Small intestine (tissue), 16 donors: Measurements from ENCODE around the gene CRHBP. TPM values are rescaled to one million over a fixed set of nuclear protein-coding genes. Genes with fewer than 3 reads are reported as not detected.
"Not testable (repeated sequence)": the region's sequence is repeated elsewhere in the genome, so short reads cannot be mapped to it uniquely, and the experiment has no call there.

Experiments used
- DNase-seq, 2 donors: peaks; one replicate each; pipeline versions ENCODE4 v3.0.0 to v3.0.0-alpha.2; 2013
- FAIRE-seq: peaks from 2 replicates; lab custom pipeline; 2012; peaks lifted over from hg19 to GRCh38; lab: Jason Lieb, UNC
- H3K27ac ChIP-seq, 3 donors: one replicate each; pipeline ENCODE4 v1.5.1; 2013; ENCODE audit warnings: low read length in 2 of 3, mild to moderate bottlenecking in 2 of 3, control low read depth in 1 of 3, inconsistent platforms in 1 of 3, low read depth in 1 of 3, moderate library complexity in 1 of 3
- H3K27me3 ChIP-seq, 3 donors: one replicate each; pipeline ENCODE4 v1.6.1; 2013; ENCODE audit warnings: low read length in 3 of 3, inconsistent platforms in 1 of 3; ENCODE audit not compliant: control insufficient read depth in 3 of 3, insufficient read depth in 3 of 3
- H3K36me3 ChIP-seq, 3 donors: one replicate each; pipeline ENCODE4 v1.6.1; 2013; ENCODE audit warnings: low read length in 3 of 3, inconsistent platforms in 1 of 3, low read depth in 1 of 3, mild to moderate bottlenecking in 1 of 3, moderate library complexity in 1 of 3; ENCODE audit not compliant: control insufficient read depth in 3 of 3, insufficient read depth in 2 of 3
- H3K4me1 ChIP-seq, 3 donors: one replicate each; pipeline ENCODE4 v1.6.1; 2013; ENCODE audit warnings: low read length in 2 of 3, inconsistent platforms in 1 of 3, low read depth in 1 of 3, mild to moderate bottlenecking in 1 of 3, moderate library complexity in 1 of 3; ENCODE audit not compliant: control insufficient read depth in 3 of 3, insufficient read depth in 2 of 3
- H3K4me3 ChIP-seq, 3 donors: one replicate each; pipeline ENCODE4 v1.5.1; 2013; ENCODE audit warnings: low read length in 3 of 3, control low read depth in 1 of 3, inconsistent platforms in 1 of 3, low read depth in 1 of 3, mild to moderate bottlenecking in 1 of 3, moderate library complexity in 1 of 3
- H3K9me3 ChIP-seq, 2 donors: one replicate each; pipeline ENCODE4 v1.6.1; 2013; ENCODE audit warnings: low read depth in 1 of 2, low read length in 1 of 2; ENCODE audit not compliant: control insufficient read depth in 2 of 2, insufficient read depth in 1 of 2
- WGBS, 3 donors: extraction: QIAGEN DNeasy Blood & Tissue Kit; methylation state at CpG; one replicate each; pipeline ENCODE4 v1.1.7; 2013; 5-methylcytosine and 5-hydroxymethylcytosine counted together
- long read RNA-seq, 10 donors: transcript quantifications; one replicate each; lab custom pipeline, GENCODE V29; 2026
- polyA plus RNA-seq, 4 donors: library from polyadenylated mRNA; stranded (reverse) in 3 of 4; unstranded in 1 of 4; fragments of 200-250 nt in 3 of 4; fragments of 120-200 nt in 1 of 4; gene quantifications; one replicate each; pipeline versions ENCODE4 v1.2.1 to v1.2.3, GENCODE V29; 2013
- donor health status: healthy with polysubstance abuse.
- donor health status: control.
- donor health status: control.
- donor health status: Bipolar disorder and iron deficiency.
- donor health status: healthy.

The CRHBP gene, protein sequence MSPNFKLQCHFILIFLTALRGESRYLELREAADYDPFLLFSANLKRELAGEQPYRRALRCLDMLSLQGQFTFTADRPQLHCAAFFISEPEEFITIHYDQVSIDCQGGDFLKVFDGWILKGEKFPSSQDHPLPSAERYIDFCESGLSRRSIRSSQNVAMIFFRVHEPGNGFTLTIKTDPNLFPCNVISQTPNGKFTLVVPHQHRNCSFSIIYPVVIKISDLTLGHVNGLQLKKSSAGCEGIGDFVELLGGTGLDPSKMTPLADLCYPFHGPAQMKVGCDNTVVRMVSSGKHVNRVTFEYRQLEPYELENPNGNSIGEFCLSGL
- 1 to 10 TPM in 1 of 4 donors, under 1 TPM in 2, not detected in 1; 0.19 to 1.1 (median 0.78) TPM for polyA plus RNA-seq
- long read RNA-seq, donor 1, result 0 reads
- long read RNA-seq, donor 2, result 0 reads
- long read RNA-seq, donor 3, partial matches to known transcripts, result 0 of 2 reads
- long read RNA-seq, donor 3, other reads (novel, unspliced or antisense), result 0 of 2 reads
- long read RNA-seq, donor 4, result 0 reads
- long read RNA-seq, donor 5, partial matches to known transcripts, result 0 of 1 reads
- long read RNA-seq, donor 5, other reads (novel, unspliced or antisense), result 0 of 1 reads
- long read RNA-seq, donor 6, result 0 reads
- long read RNA-seq, donor 7, partial matches to known transcripts, result 0 of 1 reads
- long read RNA-seq, donor 7, other reads (novel, unspliced or antisense), result 0 of 1 reads
- long read RNA-seq, donor 8, result 0 reads
- long read RNA-seq, donor 9, result 0 reads
- long read RNA-seq, donor 10, result 0 reads

GRCh38 chr5:76952795-76953536, at the start of gene CRHBP:
TSS of gene CRHBP (plus strand) at chr5:76953045. CDS start at chr5:76953135, 90 bp downstream.
- Histone ChIP-seq H3K27me3 (peaks cover 6 to 37% (median 19%) of the 10 kb centered on the region in 3 donors), H3K9me3 (no peaks in the 10 kb centered on the region), H3K36me3 (no peaks in the 10 kb centered on the region), H3K4me1 (peaks cover 0 to 7% (median 0%) of the 10 kb centered on the region in 3 donors), H3K4me3 (no peak within 1 kb of the TSS), H3K27ac (no peak within 1 kb of the TSS)
- WGBS, 3 donors, result 30 to 32% (median 32%) methylated on average over 23 of the region's 23 CpGs
- FAIRE-seq (no peak), DNase-seq (no peak)

DNA sequence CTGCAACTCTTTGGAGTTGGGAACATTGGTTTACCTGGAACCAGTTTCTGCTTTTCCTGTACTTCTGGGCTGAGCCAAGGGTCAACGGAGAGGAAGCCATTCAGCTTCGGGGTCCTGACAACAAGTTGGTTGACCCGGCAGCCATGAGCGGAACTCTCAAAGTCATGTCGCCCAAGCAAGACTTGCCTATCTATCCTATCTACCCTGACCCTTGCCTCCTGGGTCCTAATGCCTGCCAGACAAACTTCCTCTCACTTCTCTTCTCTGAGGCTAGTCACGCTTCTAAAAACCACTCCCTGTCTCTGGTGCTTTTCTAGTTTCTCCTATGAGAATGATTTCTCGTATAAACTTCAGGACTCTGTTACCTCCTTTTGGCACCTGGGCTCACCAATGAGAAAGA, 44.7 kb upstream of the CRHBP start:
- Histone ChIP-seq H3K36me3 (no peaks in the 10 kb centered on the region), H3K27me3 (no peaks in the 10 kb centered on the region), H3K4me3 (no peak overlapping the region), H3K27ac (no peak overlapping the region), H3K9me3 (no peaks in the 10 kb centered on the region), H3K4me1 (no peaks in the 10 kb centered on the region)
- DNase-seq (no peak), FAIRE-seq (no peak)
- WGBS, 3 donors, result 85 to 90% (median 87%) methylated on average over 7 of the region's 7 CpGs

DNA sequence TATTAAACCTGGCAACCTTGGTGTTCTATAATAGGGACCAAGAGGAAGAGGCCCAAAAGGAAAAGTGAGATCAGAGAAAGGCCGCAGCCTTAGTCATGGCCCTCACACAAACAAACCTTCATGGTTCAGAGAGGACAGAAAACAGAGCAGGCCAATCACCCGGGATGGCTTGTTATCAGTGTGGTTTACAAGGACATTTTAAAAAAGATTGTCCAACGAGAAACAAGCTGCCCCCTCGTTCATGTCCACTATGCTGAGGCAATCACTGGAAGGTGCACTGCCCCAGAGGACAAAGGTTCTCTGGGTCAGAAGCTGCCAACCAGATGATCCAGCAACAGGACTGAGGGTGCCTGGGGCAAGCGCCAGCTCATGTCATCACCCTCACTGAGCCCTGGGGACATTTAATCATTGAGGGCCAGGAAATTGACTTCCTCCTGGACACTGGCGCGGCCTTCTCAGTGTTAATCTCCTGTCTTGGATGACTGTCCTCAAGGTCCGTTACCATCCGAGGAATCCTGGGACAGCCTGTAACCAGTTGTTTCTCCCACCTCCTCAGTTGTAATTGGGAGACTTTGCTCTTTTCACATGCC, 42.4 kb upstream of the CRHBP start:
- H3K36me3 ChIP-seq, H3K4me3 ChIP-seq, H3K4me1 ChIP-seq, DNase-seq, H3K27ac ChIP-seq, FAIRE-seq, H3K27me3 ChIP-seq: not testable (repeated sequence)
- H3K9me3 ChIP-seq, result peaks cover 0 to 11% of the 10 kb centered on the region in 2 donors
- 79% methylated on average over 9 of the region's 9 CpGs for WGBS, 3 donors

GRCh38 chr5:76914671-76915070, 38.2 kb upstream of the CRHBP start:
- DNase-seq, H3K4me1 ChIP-seq, H3K4me3 ChIP-seq, H3K27me3 ChIP-seq, H3K36me3 ChIP-seq, FAIRE-seq, H3K27ac ChIP-seq: not testable (repeated sequence)
- WGBS, 3 donors, result 88 to 90% (median 88%) methylated on average over 14 of the region's 14 CpGs
- H3K9me3 ChIP-seq, result peaks cover 0 to 11% of the 10 kb centered on the region in 2 donors

DNA sequence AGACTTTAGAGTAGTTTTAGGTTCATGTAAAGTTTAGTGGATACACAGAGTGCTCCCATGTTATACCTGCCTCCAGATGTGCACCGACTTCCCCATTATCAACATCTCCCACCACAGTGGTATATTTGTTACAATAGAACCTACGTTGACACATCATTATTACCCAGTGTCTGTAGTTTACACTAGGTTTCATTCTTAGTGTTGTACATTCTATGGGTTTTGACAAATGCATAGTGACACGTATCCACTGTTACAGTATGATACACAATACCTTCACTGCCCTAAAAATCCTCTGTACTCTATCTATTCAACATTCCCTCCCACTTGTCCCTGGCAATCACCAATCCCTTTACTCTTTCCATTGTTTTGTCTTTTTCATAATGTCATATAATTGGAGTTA, 34.3 kb upstream of the CRHBP start:
- H3K4me3 ChIP-seq, result no peak overlapping the region
- H3K36me3 ChIP-seq, result no peaks in the 10 kb centered on the region
- no peak overlapping the region for H3K27ac ChIP-seq
- peaks cover 0 to 11% of the 10 kb centered on the region in 2 donors for H3K9me3 ChIP-seq
- FAIRE-seq (no peak), DNase-seq (no peak)
- H3K4me1 ChIP-seq, result no peaks in the 10 kb centered on the region
- H3K27me3 ChIP-seq, result peaks cover 0 to 2% (median 0%) of the 10 kb centered on the region in 3 donors
- 72 to 83% (median 79%) methylated on average over 3 of the region's 3 CpGs for WGBS, 3 donors

- DNase-seq (no peak), FAIRE-seq (no peak)
- H3K4me1 ChIP-seq, result no peaks in the 10 kb centered on the region
- H3K27me3 ChIP-seq, result peaks cover 0 to 2% (median 0%) of the 10 kb centered on the region in 3 donors
- H3K36me3 ChIP-seq, result no peaks in the 10 kb centered on the region
- H3K9me3 ChIP-seq, result no peaks in the 10 kb centered on the region
- 69 to 84% (median 78%) methylated on average over 4 of the region's 4 CpGs for WGBS, 3 donors
- no peak overlapping the region for H3K4me3 ChIP-seq
- no peak overlapping the region for H3K27ac ChIP-seq
Observed at GRCh38 chr5:76920491-76920890, 32.4 kb upstream of the CRHBP start.

- Histone ChIP-seq H3K36me3 (no peaks in the 10 kb centered on the region), H3K4me1 (no peaks in the 10 kb centered on the region), H3K27me3 (peaks cover 0 to 10% (median 0%) of the 10 kb centered on the region in 3 donors), H3K27ac (no peak overlapping the region), H3K4me3 (no peak overlapping the region), H3K9me3 (no peaks in the 10 kb centered on the region)
- WGBS, 3 donors, result 52 to 64% (median 60%) methylated on average over 6 of the region's 6 CpGs
- DNase-seq, result no peak
- FAIRE-seq, result no peak
Observed at GRCh38 chr5:76926329-76927105, 26.3 kb upstream of the CRHBP start.
